CD4-positive, alpha-beta T cell treated with Interleukin-17A for 1 hour (primary cell): ENCODE results near the gene CASP5.
"Not testable (repeated sequence)": the region's sequence is repeated elsewhere in the genome, so short reads cannot be mapped to it uniquely, and the experiment has no call there.

Experiments
- DNase-seq: peaks from one replicate; pipeline ENCODE4 v3.0.0-alpha.2; 2020

The CASP5 gene

DNA sequence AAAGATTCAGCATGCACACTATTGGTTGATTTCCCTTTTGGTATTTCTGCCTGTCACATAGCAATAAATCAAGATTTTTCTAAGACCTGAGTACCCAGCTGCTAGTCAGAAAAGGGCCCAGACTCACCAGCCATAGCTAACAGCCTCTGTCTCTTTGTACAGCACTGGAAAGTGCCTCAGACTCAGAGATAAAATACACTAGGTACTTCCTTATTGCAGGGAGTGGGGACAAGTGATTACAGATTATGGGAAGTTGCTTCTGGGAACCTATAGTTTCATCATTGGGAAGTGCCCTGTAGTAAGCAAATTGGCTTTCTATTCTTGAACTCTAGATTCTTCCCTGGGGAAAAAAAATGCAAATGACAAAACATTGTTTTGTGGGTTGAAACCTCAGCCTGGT is at the start of gene CASP5:
TSS of gene CASP5 (minus strand) at position 166 of the 400 bp plus-strand sequence. CDS start at position 134, 32 bp downstream.
- DNase-seq, result no peak

DNA sequence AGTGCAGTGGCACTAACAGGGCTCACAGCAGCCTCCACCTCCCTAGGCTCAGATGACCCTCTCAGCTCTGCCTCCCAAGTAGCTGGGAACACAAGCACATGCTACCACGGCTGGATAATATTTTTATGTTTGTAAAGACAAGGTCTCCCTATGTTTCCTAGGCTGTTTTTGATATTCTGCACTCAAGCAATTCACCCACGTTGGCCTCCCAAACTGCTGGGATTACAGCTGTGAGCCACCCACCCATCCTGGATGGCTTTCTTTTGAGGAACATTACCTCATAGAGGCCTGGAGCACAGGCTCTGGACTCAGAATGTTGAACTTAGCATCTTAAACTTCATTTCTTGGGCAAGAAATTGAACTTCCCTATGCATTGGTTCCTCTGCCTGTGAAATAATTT is 49.1 kb upstream of the CASP5 start:
- not testable (repeated sequence) for DNase-seq

DNA sequence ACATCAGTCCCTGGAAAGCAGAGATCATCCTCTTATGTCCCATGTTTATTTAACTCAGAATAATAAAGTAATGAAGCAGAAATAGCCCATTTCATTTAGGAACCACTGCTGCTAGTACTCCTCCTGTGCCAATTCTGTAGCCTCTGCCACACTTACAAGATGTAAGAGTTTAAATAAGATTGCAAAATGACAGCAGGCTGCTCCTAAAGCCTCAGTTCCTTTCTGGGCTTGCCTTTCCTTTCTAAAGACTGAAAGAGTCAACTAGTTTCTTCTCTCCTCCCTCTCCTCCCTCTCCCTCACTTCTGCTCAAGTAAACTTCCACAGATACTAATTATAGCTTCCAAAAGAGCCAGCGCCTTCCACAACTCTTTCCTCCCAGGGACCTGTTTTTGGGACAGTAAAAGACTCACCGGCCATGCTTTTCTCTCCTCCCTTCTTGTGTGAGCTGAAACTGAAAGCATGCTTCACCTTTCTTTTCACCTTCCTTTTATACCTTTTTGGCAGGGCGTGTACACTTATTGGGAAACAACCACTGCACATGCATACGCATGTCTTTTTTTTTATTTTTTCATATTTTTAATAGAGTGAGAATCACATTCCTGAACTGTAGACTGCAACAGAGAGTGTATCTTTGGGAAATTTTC is 48.2 kb upstream of the CASP5 start:
- DNase-seq, result peak; percentile 80

DNA sequence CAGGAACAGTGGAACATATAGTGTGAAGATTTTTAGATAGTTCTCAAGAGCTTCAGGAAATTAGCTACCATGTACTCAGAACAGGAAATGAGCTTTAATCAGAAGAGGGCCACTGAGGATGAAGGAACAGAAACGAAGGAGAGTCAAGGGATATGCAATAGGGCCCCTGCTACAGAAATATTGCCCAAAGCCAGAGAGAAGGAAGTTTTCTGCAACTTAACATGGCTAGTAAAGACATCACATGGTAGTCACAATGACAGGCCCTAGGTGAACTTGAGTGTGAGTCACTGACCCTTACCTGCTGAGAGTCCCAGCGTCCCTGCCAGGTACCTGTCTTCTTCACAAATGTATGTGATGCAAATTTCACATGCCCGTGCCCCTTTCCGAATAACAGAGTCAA is 47.3 kb upstream of the CASP5 start:
- peak; percentile 39 for DNase-seq

DNA sequence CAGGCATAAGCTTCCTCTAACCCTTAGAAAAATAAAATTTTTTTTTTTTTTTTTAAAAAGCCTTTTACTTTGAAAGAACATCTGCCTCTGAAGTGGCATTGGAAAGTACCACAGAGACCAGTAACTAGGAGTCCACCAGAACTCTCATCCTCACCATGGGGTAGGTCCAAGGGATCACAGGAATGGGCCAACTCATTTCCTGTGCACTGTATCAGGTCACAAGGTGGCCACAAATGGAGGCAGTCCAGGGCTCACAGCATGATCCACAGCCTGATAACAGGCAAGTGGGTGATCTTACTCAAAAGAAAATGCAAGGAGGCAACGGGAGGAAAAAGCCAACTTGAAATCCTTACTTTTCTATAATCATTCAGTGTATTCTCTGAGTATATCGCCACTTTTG is 46.8 kb upstream of the CASP5 start:
- peak; percentile 19 for DNase-seq

DNA sequence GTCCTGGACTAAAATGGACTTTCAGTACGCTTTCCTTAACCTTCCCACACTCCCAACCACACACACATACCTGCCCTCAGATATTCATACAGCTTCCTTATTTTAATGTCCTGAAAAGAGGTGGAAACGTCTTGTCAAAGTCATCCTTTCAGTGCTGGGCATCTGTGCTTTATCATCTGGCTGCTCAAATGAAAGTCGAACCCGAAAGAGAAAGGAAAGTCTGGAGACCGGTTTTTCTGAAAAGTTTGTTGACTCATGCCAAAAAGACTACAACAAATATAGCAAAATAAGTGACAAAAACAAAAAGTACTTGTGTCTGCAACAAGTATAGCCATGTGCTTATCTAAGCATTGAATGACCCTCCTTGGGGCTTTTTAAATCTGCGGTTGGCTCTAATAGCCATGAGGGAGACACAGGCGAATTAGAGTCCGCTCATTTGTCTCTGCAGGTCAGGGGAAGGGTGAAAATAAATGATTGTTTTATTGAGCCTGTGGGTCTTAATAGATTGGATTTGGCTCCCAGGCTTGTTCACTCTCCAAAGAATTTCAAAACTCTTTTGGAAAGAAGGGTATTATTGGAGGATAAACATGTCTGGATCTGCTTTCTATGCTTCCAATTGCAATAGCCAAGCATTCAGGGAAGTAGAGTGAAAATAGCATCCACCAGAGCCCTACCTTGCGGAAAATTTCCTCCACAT is 40.4 kb upstream of the CASP5 start:
- DNase-seq, result not testable (repeated sequence)

DNA sequence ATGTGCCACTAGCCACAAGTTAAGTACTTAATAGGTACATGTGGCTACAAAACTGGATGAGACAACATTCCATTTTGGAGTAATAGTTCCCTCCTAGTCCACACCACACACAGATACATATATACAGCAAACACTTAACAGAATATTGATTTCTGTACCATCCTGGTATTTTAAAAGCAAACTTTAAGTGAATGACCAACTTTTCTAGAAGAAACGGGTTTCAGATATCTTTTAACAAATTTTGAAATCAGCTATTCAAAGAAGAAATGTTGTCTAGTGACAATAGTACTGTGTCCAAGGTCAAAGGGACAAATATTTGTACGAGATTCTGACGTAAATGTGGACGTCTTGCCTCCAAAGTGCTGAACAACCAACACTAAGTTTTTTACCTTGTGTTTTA is 34.5 kb upstream of the CASP5 start:
- no peak for DNase-seq

DNA sequence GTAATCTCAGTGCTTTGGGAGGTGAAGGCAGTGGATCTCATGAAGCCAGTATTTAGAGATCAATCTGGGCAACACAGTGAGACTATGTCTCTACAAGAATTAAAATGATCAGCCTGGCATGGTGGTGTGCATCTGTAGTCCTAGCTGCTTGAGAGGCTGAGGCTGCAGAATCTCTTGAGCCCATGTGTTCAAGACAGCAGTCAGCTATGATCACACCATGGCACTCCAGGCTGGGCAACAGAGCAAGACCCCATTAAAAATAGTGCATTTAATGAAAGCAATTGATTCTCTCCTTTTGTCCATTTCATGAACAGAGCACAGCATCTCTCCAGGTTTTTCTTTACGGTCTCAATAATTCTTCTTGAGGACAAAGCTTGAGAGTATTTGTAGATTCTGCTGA is 33.5 kb upstream of the CASP5 start:
- DNase-seq, result no peak

DNA sequence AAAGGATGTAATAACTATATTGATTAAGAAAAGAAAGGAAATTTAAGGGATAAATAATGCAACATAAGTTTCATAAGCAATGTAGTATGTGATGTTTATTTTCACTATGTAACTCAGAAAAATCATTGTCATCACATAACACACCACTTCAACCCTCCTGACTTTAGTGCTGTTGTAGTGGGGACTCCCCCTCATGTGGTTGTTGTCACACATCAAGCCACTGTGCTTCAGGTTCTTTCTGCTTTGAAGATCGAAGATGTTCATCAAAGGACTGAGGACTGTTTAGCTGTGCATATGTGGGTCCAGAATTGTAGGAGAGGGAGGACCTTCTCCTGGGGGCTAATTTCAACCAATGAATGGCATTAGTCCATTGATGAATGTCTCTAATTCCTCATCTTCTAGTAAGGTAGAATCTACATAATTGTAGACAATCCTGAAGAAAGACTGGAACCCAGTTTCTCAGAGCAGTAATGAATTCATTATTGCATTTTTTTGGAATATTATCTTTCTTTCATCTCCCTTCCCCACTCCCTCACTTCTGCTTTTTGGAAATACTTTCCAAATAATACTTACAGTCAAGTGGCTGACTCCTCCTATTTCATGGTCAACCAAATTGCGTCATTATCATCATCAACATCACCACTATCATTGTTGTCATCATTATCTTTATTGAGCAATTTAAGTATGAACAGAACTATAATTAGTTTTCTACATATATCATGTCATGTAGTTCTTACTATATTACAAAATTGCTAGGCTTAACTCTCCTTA is 31.9 kb upstream of the CASP5 start:
- no peak for DNase-seq

DNA sequence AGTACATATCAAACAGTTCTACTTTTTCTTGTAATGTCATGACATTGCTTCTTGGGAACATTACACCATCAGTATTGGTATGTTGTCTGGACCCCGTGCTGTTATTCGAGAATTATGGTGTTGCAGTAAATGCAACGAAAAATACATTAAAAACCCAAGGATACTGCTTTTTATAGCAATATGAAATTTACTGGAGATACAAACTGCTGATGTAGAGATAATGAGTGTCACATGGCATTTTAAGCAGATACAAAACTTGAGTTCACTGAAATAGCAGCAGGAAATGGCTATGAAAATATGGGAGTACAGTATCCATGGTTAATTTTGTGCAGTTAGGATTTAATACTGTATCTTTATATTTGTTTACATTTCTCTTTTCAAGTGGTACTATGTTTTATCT is 29.5 kb upstream of the CASP5 start:
- DNase-seq, result no peak

DNA sequence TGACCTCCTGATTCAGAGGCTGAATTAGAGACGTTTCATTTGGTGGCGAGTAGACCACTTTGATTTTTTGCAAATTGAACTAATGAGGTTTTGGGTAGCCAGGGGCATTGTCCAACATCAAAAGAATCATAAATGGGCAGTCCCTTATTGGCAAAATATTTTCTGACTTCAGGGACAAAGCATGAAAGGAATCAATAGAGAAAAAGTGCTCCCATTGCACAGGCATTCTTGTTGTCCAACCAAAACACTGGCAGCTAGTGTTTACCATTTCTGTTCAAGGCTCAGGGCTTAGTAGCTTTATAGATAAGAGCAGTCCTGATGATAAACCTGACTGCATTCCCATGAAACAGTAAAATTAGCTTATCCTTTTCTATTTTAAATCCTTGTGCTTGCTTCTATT is 28.6 kb upstream of the CASP5 start:
- DNase-seq, result no peak

DNA sequence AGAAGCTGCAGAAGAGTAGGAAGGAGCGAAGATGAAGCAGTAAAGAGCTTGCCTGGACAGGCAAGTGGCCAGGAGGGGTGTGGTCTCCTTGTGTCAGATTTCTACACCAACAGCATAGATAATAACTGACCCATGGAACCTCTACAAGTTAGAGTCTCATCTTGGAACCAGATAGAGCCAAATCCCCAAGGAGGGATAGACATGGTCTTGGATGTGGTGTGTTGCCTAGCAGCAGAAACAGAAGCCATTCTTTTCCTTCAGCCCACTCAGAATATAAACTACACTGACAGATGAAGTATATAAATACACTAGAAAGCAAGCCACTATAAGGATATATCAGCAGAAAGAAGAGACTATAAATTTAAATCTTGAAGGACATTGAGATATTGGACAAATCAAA is 26.5 kb upstream of the CASP5 start:
- no peak for DNase-seq

DNA sequence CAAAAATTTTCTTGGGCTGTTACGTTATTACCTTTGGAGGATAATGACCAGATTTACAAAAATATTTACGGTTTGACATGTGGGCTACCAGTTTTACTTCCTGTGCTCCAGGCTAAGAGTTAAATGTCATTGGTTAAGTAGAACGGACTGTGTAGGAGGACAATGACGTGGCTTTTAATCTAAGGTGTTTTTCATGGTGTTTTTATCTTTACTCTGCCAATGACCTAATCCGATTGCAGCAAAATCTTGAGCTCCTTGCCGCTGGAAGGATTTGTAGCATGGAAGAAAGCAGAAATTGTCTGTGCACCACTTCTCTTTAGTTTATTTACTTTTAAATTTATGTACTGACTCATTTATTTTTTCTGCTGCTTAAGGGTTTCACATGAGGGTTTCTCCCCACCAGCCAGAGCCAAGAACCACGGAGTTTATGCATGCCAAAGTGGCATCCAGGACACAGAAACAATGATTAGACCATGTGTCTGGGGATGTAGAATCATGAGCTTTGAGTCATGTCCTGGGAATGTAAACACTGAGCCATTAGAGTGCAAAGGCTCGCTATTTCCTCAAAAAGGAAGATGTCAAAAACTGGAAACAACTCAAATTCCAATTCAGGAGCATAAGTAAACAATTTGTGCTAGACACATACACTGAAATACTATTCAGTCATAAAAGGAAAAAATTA is 24.1 kb upstream of the CASP5 start:
- peak; percentile 14 for DNase-seq

DNA sequence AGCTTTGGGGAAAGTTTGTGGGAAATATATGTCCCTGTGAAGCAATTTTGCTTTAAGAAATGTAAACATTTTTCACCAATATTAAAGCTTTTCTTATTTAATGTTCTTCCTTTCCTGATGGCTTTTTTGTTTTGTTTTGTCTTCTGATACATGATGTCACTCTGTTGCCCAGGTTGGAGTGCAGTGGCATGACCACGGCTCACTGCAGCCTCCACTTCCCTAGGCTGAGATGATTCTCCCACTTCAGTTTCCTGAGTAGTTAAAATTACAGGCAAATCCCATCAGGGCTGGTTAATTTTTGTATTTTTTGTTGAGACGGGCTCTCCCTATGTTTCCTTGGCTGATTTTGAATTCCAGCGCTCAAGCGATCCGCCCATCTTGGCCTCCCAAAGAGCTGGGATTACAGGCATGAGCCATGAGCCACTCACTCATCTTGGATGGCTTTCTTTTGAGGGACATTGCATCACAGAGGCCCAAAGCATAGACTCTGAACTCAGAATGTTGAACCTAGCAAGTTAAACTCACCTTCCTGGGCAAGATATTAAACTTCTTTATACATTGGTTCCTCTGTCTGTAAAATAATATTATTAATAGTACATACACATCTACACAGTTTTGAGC is 22.8 kb upstream of the CASP5 start:
- DNase-seq, result no peak

DNA sequence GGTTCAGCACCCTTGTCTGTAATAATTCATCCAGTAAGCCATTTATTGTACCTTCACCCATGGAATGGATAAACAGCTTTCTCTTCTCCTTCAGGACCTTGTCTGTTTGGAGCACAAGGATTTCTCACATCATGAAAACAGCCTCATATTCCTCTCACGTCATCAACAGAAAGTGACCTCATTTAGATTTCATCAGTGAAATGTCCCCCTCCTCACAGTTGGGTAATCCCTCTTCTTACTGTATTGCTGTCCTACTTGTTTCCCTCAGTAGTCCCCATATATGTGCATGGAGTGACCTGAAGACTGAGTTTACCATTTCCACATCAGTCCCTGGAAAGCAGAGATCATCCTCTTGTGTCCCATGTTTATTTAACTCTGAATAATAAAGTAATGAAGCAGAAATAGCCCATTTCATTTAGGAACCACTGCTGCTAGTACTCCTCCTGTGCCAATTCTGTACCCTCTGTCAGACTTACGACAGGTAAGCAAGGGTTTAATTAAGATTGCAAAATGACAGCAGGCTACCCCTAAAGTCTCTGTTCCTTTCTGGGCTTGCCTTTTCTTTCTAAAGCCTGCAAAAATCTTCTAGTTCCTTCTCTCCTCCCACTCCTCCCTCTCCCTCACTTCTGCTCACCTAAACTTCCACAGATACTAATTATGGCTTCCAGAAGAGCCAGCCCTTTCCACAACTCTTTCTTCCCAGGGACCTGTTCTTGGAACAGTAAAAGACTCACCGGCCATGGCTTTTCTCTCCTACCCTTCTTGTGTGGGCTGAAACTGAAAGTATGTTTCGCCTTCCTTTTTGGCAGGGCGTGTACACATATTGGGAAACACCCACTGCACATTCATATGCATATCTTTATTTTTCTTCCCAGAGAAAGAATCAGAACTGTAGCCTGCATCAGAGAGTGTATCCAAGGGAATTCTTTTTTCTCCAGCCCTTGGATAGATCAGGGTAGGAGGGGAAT is 21.9 kb upstream of the CASP5 start, which contains the start of gene CARD16:
TSS of gene CARD16 (minus strand) at position 779 of the 968 bp plus-strand sequence. CDS start at position 741, 38 bp downstream.
- DNase-seq, result peak; percentile 69

DNA sequence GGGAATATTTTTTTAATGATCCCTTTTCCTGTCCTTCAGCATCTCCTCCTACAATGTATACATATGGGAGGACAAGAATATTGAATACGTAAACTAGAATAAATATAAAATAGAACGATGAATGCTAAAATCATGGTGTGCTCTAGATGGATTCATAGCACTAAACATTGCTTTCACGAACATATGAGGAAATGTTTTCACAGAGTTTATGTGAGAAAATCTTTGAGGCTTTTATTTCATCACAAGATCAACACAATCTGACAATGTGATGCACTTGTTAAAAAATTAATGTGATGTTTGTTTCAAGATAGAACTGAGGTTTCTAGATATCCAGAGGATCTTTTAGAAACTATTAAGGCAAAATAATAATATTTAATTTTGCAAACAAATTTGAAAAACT is 19.2 kb upstream of the CASP5 start:
- DNase-seq, result no peak

DNA sequence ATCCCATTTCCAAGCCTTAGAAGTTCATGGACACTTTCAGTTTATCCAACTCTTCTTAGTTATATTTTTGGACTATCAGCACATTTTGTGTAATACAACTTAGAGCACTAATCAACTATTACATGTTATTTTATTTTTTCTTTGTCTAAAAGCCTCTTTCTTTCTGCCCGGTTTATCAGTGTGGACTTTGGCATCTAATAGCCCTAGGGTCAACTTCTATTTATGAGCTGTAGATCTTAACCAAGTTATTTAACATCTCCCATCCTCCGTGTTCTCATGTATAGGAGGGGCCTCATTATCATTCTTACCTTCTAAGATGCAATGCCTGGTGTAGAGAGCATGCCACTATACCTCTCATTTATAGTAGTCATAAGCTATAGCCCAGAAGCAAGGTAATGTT is 17.7 kb upstream of the CASP5 start:
- DNase-seq, result no peak

DNA sequence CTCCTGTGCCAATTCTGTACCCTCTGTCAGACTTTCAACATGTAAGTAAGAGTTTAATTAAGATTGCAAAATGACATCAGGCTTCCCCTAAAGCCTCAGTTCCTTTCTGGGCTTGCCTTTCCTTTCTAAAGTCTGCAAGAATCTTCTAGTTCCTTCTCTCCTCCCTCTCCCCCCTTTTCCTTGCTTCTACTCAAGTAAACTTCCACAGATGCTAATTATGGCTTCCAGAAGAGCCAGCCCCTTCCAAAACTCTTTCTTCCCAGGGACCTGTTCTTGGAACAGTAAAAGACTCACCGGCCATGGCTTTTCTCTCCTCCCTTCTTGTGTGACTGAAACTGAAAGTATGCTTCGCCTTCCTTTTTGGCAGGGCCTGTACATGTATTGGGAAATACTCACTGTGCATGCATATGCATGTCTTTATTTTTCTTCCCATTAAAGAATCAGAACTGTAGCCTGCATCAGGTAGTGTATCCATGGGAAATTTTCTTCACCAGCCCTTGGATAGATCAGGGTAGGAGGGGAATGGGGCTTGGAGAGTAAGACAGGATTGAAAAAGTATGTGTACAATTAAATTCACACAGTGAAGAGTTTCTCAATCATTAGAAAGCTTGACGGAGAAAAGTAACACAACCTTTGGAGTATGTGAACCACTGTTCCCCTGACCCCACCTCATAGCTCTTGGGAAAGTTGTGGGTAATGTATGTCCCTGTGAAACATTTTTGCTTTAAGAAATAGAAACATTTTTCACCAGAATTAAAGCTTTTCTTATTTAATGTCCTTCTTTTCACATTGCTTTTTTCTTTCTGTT is 12.0 kb upstream of the CASP5 start, which contains the start of gene CASP1:
TSS of gene CASP1 (minus strand) at position 332 of the 808 bp plus-strand sequence. CDS start at position 301, 31 bp downstream.
- peak; percentile 57 for DNase-seq

DNA sequence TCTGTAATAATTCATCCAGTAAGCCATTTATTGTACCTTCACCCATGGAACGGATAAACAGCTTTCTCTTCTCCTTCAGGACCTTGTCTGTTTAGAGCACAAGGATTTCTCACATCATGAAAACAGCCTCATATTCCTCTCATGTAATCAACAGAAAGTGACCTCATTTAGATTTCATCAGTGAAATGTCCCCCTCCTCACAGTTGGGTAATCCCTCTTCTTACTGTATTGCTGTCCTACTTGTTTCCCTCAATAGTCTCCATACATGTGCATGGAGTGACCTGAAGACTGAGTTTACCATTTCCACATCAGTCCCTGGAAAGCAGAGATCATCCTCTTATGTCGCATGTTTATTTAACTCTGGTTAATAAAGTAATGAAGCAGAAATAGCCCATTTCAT is 11.4 kb upstream of the CASP5 start:
- DNase-seq, result not testable (repeated sequence)

DNA sequence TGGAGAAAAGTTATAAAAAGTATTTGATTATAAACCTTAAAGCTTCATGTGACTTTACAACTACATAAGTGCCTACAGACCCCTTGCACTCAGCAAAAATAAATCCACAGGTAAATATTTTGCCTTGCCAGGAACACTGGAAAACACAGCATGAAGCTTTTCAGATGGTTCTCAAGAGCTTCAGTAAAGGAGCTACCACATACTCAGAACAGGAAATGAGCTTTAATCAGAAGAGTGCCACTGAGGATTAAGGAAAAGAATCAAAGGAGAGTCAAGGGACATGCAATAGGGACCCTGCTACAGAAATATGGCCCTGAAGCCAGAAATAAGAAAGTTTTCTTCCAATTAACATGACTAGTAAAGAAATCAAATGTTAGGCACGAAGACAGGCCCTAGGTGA is 10.8 kb upstream of the CASP5 start:
- DNase-seq, result peak; percentile 18
